Medulla oblongata (tissue), 1 donor: ENCODE results near the gene RAP1GAP.

Source experiments
- DNase-seq: peaks from one replicate; pipeline ENCODE4 v3.0.0-alpha.2; 2015; ENCODE audit errors: extremely low spot score

The RAP1GAP gene

GRCh38 chr1:21625390-21626190 is 43.6 kb downstream of the RAP1GAP start:
- no peak for DNase-seq

DNA sequence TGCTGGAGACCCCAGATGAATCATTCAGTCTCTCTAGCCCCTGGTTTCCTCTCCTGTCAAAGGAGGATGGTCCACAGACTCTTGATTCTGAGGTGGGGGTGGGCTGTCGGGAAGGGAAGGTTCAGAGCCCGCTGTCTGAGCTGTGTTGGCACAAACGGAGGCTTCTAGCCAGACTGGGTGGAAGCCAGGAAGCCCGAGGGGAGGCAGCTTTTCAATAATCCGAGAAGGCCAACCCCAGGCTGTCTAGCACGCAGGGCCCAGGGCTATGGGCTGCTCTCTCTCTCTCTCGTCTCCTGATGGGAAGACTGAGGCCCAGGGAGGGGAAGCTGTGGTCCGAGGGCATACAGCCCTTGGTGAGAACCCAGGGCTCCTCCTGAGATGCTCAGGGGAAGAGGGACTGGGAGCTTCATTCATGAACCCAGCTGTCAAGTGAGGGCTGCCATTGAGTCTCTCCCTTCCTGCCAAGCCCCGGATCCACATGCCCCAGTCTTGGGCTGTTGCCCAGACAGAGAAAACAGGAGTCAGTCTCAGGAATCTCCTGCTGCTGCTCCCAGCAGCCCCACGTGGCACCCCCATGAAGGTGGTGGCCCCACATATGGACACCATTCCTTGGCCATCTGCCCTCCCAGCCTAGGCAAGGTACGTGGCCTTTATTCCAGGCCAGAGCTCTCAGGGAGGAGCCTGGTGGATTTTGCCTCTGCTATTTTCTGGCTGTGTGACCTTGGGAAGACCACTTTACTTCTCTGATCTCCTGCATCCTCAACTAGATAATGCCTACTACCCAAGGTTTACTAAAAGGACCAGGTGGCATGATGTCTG is 44.4 kb downstream of the RAP1GAP start:
- DNase-seq, result peak; percentile 88

DNA sequence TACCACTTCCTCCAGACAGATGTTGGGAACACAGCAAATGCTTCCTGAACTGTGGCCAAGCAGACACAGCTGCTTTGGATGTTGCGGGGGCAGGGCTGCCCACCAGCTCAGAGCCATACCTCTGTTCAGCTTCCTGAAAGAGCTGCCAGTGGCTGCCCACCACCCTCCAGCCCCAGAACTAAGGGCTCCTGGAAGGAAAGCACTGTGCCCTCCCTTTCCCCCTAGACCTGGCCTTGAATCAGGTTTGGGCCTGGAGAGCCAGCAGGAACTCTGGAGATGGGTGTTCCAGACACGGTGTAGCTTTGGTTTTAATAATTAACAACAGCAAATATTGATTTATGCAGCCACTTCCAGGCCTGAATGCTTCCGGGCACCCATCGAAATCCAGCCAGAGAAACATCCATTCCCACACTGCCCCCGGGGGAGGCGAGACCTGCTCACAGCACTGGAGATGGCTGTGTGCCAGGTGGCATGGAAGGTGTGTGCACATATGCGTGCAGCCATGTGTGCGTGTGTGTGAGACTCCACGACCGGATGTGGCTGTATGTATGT is 45.7 kb downstream of the RAP1GAP start:
- no peak for DNase-seq

- no peak for DNase-seq
These were observed 46.5 kb downstream of the RAP1GAP start for GRCh38 chr1:21622466-21623315.

DNA sequence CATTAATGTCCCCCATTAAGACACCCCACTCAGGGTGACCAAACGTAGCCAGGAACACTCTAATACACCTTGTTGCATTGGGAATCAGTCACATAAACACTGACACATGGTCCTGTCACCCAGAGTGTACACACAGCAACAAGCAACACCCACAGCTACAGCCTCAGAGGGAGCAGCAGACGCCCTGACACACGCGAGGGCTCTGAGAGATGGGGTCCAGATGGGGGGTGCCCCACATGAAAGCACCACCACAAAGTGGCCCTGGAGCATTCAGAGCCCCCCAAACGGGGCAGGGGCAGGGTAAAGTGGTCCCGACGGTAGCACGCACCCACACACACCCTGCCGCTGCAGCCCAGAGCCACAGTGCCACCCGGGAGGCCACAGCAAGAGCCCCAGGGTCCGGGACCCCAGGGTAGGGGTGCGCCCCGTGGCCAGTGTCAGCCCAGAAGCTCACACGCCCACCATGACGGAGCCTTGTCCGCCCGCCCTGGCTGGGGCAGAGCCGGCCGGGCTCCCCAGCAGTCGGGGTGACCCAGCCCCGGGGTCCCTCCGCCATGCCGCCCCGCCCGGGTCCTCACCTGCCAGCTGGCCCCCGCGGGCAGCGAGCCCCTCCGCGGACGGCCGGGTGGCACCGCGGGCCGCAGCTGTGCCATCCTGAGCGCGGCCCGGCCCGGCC is 47.3 kb downstream of the RAP1GAP start:
- no peak for DNase-seq

- DNase-seq, result no peak
These were observed 48.1 kb downstream of the RAP1GAP start for GRCh38 chr1:21621051-21621450.

DNA sequence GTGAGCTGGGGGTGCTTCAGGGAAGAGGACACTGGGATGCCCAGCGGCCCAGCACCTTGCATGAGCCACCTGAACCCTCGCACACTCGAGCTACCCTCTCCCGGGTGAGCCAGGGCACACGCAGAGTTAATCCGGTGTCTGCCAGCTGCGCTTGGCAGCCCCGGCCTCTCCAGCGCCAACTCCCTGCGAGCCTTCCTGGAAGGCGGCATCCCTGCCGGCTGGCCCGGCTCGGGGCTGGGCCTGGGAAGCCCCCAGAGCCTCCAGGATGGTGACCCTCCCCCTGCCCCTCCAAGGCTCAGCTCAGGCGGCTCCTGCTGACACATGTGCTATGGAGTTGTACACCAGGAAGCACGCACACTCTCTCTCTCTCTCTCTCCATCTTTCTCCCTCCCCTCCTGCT is 48.7 kb downstream of the RAP1GAP start:
- DNase-seq, result peak; percentile 45

- no peak for DNase-seq
These were observed 49.1 kb downstream of the RAP1GAP start for GRCh38 chr1:21620011-21620410.

GRCh38 chr1:21619375-21619947 is 49.7 kb downstream of the RAP1GAP start:
- no peak for DNase-seq

DNA sequence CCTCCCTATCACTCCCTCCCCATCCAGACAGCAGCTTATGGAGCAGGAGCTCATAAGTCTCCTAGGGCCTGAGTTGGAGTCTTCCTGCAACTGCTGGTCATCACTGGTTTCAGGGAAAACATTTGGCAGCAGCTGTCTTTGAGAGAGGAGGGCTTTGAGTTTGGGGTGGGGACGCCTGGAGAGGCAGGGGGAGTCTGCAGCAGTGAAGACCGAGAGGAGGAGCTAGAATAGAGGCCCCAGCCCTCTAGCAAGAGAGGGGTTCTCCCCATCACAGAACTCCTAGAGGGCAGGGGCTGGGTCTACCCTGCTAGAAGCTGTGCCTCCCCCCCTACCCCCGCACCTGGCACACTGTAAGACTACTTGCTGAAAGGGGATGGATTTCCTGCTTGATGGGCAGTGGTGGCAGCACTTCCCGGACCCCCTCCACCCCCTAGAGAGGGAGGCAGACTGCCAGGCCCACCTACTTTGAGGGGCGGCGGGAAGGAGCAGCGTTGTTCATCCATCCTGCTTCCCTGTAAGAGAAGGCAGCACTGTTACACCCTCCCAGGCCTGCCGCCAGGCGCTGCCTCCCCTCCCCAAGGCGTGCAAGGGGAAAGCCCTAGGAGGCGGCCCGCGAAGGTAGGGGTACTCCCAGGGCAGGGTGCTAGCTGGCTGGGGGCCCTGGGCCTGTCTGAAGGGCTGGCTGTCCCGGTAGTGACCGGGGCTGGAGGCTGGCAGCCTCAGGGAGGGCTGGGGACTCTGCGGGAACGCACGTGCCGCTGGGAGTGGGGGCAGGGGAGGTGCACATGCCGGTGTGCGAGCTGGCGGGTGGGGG is 50.4 kb downstream of the RAP1GAP start:
- no peak for DNase-seq

GRCh38 chr1:21618059-21618458 is 51.1 kb downstream of the RAP1GAP start:
- DNase-seq, result no peak

DNA sequence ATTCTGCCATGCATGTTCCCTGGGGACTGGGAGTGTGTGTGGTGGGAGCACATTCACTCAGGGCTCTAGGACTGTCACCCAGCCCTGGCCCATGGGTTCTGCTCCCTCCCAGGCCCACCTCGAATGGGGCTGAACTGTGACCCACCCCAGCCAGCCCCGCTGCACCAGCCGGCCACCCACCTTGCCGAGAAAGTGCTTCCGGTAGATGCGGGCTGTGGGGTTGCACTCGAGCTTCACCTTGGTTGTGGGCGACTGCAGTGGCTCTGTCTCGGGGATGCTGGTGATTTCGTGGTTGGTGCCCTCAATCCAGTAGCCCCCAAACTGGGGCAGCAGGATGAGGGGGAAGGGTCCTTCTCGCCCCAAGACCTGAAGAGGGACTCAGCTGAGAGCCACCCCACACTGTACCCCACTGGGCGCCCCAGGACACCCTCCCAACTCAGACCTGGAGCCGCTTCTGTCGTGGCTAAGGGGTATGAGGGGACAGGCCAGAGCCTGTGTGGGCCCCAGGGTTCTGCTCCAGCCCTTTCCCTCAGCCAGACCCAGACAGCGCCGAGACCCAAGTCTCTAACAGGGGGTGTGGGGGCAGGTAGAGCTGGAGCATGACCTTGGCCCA is 51.9 kb downstream of the RAP1GAP start:
- no peak for DNase-seq

GRCh38 chr1:21616372-21616771 is 52.8 kb downstream of the RAP1GAP start:
- no peak for DNase-seq

GRCh38 chr1:21614419-21615115 is 54.6 kb downstream of the RAP1GAP start:
- DNase-seq, result no peak

DNA sequence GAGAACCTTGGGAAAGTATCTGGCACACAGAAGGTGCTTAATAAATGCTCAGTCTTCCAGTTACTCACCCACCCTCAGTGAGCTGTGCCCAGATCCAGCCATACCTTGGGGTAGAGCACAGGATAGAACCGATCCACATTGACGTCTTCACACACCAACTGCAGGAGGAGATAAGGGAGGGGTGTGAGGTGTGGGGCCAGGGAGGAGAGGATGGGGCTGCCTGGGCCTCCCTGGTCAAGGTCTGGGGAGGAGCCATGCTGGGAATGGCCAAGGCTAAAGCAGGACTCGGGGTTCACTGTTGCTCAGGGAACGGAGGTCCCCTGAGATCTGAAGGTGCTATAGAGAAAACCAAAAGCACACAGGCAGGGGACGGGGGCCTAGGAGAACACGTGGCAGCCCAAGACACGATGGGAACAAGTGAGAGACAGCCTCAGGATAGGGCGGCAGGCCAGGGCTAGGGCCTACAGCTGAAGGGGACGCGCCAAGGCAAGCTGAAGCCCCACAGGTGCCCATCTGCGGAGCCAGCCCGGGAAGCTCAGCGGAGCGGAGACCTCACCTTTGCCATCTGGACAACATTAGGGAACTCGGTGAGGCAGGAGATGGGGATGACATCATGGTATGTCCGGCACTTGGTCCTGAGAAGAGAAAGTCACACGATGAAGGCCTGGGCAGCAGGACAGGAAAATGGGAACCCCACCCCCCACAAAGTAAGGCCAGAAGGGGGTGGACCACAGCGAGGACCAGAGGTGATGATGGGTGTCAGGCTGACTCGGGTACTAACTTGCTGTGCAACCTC is 55.9 kb downstream of the RAP1GAP start:
- no peak for DNase-seq

- no peak for DNase-seq
These were observed 57.1 kb downstream of the RAP1GAP start for GRCh38 chr1:21612057-21612456.

DNA sequence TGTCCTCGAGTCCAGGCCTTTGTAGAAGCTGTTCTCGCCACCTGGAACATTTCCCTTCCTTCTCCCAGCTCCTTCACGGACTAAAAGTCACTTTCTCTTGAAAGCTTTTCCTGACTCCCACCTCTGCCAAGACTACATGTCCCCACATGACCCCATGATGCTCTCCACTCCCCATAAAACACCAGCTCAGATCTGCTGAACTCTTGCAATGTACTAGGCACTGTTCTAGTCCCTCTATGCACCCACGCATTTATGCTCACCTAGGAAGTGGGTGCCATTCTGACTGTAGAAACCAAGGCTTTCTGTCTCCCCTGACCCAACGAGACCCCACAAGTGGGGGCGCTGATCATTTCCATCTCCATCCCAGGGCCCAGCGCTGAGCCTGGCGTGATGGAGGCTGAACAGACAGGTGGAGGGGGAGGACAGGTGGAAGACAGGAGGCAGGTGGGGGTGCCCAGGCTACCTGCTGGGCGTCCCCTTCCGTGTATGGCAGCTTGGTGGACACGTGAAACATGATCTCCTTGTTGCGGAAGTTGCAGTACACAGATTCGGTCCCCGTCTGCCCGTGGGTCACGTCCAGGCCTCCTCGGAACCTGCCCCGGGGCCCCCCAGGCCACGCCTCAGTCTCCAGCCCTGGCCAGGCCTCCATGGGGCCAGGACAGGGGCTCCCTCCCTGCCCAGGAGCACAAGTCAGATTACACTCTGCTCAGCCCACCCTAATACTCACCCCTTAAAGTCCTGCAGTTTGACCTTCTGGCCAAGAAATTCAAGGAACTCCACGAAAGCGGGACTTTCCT is 58.0 kb downstream of the RAP1GAP start:
- DNase-seq, result no peak
